Psoas muscle (tissue), 8 donors: ENCODE results near the gene CHCHD3. TPM values are rescaled to one million over a fixed set of nuclear protein-coding genes. Genes with fewer than 3 reads are reported as not detected.

Experiments used
- ATAC-seq, 4 donors: fragments of 200-7000 bp; cut with Tn5 transposase; one replicate each; pipeline ENCODE4 v1.9.1; 2020; ENCODE audit warnings: moderate library complexity in 3 of 4, mild to moderate bottlenecking in 2 of 4
- DNase-seq, 2 donors: peaks; one replicate each; pipeline ENCODE4 v3.0.0-alpha.2; 2020
- H3K27ac ChIP-seq: fragments of 200-600 bp; one replicate; pipeline ENCODE4 v1.8.0; 2022
- H3K27me3 ChIP-seq, 3 donors: fragments of 200-600 bp in 1 of 3; one replicate each; pipeline versions ENCODE4 v1.6.1 to v1.8.0; 2013 to 2022; ENCODE audit warnings: low read length in 2 of 3, mild to moderate bottlenecking in 2 of 3, moderate library complexity in 1 of 3; ENCODE audit not compliant: insufficient read depth in 3 of 3
- H3K36me3 ChIP-seq, 2 donors: fragments of 200-600 bp in 1 of 2; one replicate each; pipeline versions ENCODE4 v1.6.1 to v1.8.0; 2013 to 2022; ENCODE audit warnings: low read depth in 1 of 2, mild to moderate bottlenecking in 1 of 2, moderate library complexity in 1 of 2; ENCODE audit not compliant: insufficient read depth in 1 of 2
- H3K4me1 ChIP-seq: fragments of 200-600 bp; one replicate; pipeline ENCODE4 v1.8.0; 2022
- H3K4me3 ChIP-seq: fragments of 200-600 bp; one replicate; pipeline ENCODE4 v1.8.0; 2022; ENCODE audit warnings: mild to moderate bottlenecking
- H3K9me3 ChIP-seq: fragments of 200-600 bp; one replicate; pipeline ENCODE4 v1.8.0; 2022
- CTCF ChIP-seq: fragments of 200-600 bp; IDR thresholded peaks from one replicate; pipeline ENCODE4 v1.8.0; 2022; ENCODE audit warnings: antibody characterized with exemption
- WGBS, 3 donors: extraction: QIAGEN DNeasy Blood & Tissue Kit; methylation state at CpG; one replicate each; pipeline versions ENCODE4 v1.1.6 to v1.1.7; 2013; 5-methylcytosine and 5-hydroxymethylcytosine counted together
- intact Hi-C, 2 donors: fragments of 100-400 bp; cut with DNase I; formaldehyde crosslinking; loops; one replicate each; pipeline versions ENCODE4 v1.11.0 to v1.14.2; 2022
- polyA plus RNA-seq, 3 donors: library from polyadenylated mRNA; stranded (reverse); fragments of 200-250 nt; gene quantifications; one replicate each; pipeline ENCODE4 v1.2.3, GENCODE V29; 2013
- total RNA-seq, 4 donors: library from RNA; stranded (reverse); fragmentation: NEBNext Ultra II Directional in 2 of 4; extraction: Animal tissue kit (Norgen Biotek cat#: 25700) in 2 of 4; gene quantifications; one replicate each; pipeline versions ENCODE4 v1.2.1 to v1.2.4, GENCODE V29; 2021 to 2023
- donor health status: healthy with polysubstance abuse.
- donor health status: DM: no; HTN: no; CAD: no; lungs with moderate emphysema.
- donor health status: Bipolar disorder and iron deficiency.
- donor health status: healthy.
- donor health status: DM: yes; HTN: yes; CAD: no.
- donor health status: DM: no; HTN: no; CAD: no.
- donor health status: DM: no; HTN: no; CAD: no.
- donor health status: DM: yes; HTN: yes; CAD: no.

CHCHD3 gene
- total and polyA plus RNA-seq, 7 donors, result 129 to 206 (median 184) TPM

DNA sequence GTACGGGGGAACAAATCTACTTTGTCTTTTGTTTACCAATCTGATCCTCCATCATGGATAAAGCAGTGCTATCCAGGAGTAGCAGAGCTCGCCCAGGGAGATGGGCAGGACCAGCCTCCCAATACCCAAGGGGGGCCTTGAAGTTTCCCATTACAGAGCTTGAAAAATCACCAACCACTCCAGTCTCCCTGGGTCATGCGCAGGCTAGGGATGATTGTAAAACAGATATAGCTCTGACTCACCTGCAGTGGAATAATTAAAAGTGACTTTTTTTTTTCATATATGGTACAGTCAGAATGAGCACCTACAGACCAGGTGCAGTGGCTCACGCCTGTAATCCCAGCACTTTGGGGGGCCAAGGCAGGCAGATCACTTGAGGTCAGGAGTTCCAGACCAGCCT lies 301.1 kb downstream of the CHCHD3 start:
- intact Hi-C loops, result no loop called here
- WGBS, 3 donors, result 94 to 95% (median 94%) methylated on average over 4 of the region's 4 CpGs
- H3K36me3 ChIP-seq, result peaks cover 0 to 13% of the 10 kb centered on the region in 2 donors

GRCh38 chr7:132779164-132779563 lies 302.7 kb downstream of the CHCHD3 start:
- Histone ChIP-seq H3K9me3 (no peaks in the 10 kb centered on the region), H3K27ac (no peak overlapping the region), H3K4me3 (no peak overlapping the region), H3K27me3 (no peaks in the 10 kb centered on the region), H3K4me1 (no peaks in the 10 kb centered on the region), H3K36me3 (no peaks in the 10 kb centered on the region)
- ATAC-seq (no peak), DNase-seq (no peak)
- TF ChIP-seq CTCF, result no peak
- intact Hi-C loops, result no loop called here
- WGBS, 3 donors, result 28 to 42% (median 41%) methylated on average over 2 of the region's 2 CpGs

More for the DNA sequence above, 301.1 kb downstream of the CHCHD3 start:
- Histone ChIP-seq H3K27ac (no peak overlapping the region), H3K27me3 (no peaks in the 10 kb centered on the region), H3K9me3 (no peaks in the 10 kb centered on the region), H3K4me3 (no peak overlapping the region), H3K4me1 (no peaks in the 10 kb centered on the region)
- DNase-seq (no peak), ATAC-seq (no peak)
- no peak for TF ChIP-seq CTCF

GRCh38 chr7:132778761-132779160 lies 303.1 kb downstream of the CHCHD3 start:
- H3K27ac ChIP-seq, result no peak overlapping the region
- intact Hi-C loops, result no loop called here
- H3K4me3 ChIP-seq, result no peak overlapping the region
- DNase-seq (no peak), ATAC-seq (no peak)
- H3K9me3 ChIP-seq, result no peaks in the 10 kb centered on the region
- H3K4me1 ChIP-seq, result no peaks in the 10 kb centered on the region
- no peak for TF ChIP-seq CTCF
- H3K36me3 ChIP-seq, result no peaks in the 10 kb centered on the region
- H3K27me3 ChIP-seq, result no peaks in the 10 kb centered on the region
- WGBS, 3 donors, result 85 to 88% (median 85%) methylated on average over 4 of the region's 4 CpGs

DNA sequence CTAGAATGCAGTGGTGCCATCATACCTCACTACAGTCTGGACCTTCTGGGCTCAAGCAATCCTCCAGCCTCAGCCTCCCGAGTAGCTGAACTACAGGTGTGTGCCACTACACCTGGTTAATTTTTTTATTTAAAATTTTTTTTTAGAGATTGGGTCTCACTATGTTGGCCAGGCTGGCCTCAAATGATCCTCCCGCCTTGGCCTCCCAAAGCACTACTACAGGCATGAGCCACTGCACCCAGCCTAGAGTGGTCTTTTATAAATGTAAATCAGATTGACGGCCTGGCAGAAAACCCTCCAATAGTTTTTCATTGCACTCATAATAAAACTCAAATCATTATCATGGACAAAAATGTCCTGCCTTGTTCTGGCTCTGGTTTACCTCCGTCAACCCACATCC lies 303.9 kb downstream of the CHCHD3 start:
- ATAC-seq, result no peak

More for the DNA sequence above, 303.9 kb downstream of the CHCHD3 start:
- Histone ChIP-seq H3K9me3 (no peaks in the 10 kb centered on the region), H3K27me3 (no peaks in the 10 kb centered on the region), H3K4me1 (no peaks in the 10 kb centered on the region), H3K4me3 (no peak overlapping the region), H3K27ac (no peak overlapping the region), H3K36me3 (no peaks in the 10 kb centered on the region)
- TF ChIP-seq CTCF, result no peak
- intact Hi-C loops, result no loop called here
- whole genome bisulfite sequencing, 3 donors, result 93 to 96% (median 93%) methylated on average over 4 of the region's 4 CpGs
- DNase-seq, result no peak
